HG02938 (cell line): ENCODE data around the gene KIAA0753.
"Not testable (repeated sequence)": the region's sequence is repeated elsewhere in the genome, so short reads cannot be mapped to it uniquely, and the experiment has no call there.

Experiments
- ATAC-seq: cut with Tn5 transposase; IDR thresholded peaks from one replicate; pipeline ENCODE4 v1.9.1; 2021; ENCODE audit warnings: mild to moderate bottlenecking, moderate library complexity; ENCODE audit not compliant: unreplicated experiment

The KIAA0753 gene

DNA sequence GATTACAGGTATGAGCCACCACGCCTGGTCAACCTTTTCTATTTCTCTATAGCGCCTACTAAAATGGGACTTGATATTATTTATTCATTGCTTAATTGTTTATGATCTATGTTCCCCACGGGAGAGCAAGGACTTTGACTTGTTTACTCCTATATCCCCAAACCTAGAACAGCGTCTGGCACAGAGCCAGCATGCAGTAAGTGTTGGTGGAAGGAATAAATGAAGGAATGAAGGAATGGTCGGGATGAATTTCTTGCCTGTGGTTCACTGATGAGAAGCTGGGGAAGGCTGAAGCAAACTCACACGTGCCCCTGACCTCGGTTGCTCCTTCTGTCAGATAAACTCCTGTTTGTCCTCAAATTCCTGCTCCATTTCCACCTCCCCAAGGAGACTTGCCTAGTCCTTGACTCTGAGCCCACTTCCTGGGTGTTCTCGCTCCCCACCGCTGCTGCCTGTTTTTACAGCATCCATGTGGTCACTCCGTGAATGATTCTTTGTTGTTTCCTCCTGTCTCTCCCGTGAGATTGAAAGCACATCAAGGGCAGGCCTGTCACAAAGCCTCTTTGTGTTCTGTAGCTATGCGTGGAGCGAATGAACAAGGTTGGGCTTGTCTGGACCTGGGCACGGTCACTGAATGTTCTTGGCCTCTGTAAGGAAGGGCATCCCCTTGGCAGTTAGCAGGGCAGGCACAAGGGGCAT lies 28.4 kb upstream of the KIAA0753 start:
- ATAC-seq, result no peak

DNA sequence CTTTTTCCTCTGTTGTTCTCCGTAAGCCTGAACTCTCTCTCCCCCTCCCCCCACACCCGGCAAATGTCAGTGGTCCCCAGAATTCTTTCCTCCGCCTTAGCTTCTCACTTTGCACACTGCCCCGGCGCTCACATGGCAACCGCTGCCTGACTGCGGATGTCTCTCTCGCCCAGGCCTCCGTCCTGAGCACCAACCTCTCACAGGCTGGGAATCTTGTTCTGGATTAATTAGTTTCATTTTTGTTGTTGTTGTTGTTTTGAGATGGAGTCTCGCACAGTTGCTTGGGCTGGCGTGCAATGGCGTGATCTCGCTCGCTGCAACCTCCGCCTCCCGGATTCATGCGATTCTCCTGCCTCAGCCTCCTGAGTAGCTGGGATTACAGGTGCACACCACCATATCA lies 27.7 kb upstream of the KIAA0753 start:
- no peak for ATAC-seq

DNA sequence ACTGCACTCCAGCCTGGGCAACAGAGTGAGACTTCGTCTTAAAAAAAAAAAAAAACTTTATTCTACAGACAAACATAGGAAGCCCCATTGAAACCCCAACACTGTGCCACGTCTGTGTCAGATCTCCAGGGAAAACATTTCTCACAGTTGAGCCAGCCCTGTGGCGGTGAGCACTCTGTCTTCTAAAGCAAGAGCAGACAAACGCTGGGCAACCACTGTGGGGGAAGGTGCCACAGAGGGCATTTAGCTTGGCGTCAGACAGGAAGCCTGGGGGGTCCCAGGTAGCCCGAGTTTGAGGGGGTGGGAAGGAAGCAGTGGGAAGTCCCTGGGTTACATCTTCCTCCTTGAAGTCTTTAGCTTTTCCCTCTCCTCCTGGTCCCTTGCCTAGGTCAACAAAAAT lies 27.0 kb upstream of the KIAA0753 start:
- ATAC-seq, result no peak

DNA sequence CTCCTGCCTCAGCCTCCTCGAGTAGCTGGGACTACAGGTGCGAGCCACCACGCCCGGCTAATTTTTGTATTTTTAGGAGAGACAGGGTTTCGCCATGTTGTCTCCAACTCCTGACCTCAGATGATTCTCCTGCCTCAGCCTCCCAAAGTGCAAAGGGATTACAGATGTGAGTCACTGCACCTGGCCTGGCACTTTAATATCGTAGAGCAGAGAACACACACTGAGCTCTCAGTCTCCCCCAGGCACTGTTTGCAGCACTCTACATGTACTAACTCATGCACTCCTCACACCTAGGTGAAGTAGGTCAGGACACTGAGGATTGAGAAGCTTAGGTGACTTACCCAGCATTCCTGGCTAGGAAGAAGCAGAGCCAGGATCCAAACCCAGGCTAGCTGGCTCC lies 26.0 kb upstream of the KIAA0753 start:
- ATAC-seq, result no peak

DNA sequence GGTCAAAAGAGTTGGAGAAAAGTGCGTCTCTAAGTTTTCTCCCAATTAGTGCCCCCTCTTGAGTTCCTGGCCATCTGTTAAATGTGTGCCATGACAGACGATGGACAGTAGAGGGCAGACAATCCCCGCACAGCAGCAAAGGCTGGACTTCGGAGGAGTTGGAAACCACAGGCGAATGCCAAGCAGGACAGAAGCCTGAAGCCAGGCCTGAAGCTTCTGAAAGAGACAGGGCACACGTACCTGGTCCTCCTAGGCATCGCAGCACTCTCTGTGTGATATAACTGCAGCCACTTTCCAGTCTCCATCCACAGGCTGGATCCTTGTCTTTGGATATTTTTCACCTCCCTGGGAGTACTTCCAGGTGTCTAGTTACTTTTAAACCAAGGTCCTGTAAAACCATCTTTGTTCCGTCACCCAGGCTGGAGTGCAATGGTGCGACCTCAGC lies 25.6 kb upstream of the KIAA0753 start:
- no peak for ATAC-seq

DNA sequence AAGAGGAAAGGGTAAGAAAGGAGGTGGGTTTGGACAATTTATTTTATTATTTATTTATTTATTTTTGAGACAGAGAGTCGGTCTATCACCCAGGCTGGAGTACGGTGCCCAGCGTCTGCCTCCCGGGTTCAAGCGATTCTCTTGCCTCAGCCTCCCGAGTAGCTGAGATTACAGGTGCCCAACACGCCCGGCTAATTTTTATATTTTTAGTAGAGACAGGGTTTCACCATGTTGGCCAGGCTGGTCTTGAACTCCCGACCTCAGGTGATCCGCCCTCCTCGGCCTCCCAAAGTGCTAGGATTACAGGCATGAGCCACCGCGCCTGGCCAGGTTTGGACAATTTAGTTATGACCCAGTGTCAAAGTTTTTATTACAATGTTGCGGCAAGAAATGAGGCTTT lies 22.7 kb upstream of the KIAA0753 start:
- not testable (repeated sequence) for ATAC-seq

DNA sequence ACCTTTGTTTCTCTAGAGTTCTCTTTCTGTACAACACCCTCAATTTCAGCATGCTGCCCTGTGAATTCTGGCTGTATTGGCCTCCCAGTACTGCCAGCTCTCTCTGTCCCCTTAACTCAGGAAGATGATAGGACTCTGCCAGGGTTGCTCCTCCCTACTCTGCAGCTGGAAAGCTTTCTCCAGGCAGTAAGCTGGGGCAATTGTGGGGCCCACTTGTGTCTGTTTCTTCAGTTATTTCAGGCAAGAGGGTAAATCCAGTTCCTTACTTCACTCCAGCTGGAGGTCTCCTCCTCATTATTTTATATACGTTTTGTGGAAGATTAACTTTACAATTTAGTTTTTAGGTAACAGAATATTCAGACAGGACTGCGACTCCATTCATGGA lies 20.9 kb upstream of the KIAA0753 start:
- no peak for ATAC-seq

DNA sequence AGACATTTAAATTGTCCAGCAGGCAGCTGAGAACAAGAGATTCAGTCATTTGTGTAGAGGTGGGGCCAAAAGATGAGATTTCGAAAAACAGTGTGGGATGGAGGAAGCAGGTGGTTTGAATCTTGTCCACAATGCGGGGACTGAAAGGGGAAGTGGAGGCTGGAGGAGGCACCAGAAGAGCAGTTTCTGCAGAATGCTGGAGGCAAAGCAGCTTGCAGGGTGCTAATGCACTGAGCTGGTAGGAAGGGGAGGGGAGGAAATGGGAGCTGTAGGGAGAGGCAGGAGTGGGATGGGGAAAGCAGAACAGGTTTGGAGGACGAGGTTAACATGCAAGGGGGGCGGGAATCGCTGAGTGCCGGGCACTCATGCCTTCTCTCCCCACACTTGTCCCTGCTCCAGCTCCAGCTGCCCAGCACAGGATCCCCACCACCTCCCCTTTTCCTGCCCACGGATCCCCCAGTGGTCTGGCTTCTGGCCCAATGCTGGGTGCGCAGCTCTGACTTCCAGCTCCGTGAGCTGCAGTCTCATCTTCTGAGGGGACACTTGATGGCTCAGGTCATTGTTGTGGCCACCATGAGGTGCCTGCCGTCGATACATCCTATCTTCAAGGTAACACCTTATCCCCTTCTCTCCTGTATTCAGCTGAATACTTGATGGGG lies 20.4 kb upstream of the KIAA0753 start:
- peak; percentile 57 for ATAC-seq

DNA sequence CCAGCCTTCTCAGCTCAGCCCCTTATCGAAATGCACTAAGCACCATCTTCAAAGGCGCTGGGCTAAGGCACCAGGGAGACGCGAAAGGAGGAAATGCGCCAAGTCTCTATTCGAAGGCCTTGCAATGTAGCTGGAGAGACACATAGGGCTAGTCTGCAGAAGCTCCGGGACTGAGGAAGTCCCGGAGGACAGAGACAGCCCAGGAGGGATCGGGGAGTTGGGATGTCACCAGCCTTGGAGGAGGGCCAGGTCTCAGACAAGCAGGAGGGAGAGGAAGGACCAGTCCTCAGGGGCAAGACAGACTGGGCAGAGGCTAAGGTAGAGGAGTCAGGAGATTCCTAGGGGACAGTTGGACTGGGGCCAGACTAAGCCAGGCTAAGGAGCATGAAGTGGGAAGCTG lies 19.6 kb upstream of the KIAA0753 start:
- ATAC-seq, result no peak

DNA sequence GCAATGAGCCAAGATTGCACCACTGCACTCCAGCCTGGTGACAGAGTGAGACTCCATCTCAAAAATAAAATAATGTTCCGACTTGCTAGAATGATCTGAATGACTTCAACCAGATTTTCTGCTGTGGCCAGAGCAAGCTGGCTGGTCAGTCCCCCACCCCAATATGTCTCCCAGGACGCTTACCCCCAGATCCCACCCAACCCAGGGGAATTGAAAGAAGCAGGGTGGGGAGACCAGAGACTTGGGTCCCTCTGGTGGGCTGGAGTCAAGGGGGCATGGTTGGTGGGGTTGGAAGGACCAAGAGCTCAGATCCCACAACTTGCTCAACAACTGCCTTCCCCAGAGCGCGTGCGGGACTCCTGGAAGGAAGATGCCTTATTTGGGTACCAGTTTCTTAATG lies 17.9 kb upstream of the KIAA0753 start:
- ATAC-seq, result not testable (repeated sequence)

DNA sequence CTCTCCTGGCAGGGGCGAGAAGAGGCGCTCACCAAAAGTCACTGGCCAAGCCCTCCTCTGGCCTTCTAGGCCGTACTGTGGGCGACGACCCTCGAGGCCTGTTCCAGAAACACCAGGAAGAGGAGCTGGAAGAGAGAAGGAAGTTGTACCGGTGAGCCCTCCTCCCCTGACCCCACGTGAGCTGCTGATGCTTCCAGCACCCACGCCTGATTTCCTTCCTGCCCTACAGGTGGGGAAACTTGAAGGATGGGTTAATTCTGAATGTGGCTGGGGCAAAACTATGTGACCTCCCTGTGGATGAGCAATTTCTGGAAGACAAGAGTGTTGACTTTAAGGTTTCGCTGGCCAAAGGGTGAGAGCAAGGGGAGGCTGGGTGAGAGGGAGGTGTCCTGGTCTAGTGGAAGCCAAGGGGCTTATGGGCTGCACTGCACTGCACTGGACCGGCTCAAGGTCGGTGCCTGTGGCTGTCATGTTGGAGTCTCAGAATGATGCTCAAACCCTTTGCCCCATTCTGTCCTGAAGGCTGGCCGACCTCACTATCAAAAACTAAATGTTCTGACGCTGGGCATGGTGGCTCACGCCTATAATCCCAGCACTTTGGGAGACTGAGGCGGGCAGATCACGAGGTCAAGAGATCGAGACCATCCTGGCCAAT lies 17.2 kb upstream of the KIAA0753 start:
- no peak for ATAC-seq

DNA sequence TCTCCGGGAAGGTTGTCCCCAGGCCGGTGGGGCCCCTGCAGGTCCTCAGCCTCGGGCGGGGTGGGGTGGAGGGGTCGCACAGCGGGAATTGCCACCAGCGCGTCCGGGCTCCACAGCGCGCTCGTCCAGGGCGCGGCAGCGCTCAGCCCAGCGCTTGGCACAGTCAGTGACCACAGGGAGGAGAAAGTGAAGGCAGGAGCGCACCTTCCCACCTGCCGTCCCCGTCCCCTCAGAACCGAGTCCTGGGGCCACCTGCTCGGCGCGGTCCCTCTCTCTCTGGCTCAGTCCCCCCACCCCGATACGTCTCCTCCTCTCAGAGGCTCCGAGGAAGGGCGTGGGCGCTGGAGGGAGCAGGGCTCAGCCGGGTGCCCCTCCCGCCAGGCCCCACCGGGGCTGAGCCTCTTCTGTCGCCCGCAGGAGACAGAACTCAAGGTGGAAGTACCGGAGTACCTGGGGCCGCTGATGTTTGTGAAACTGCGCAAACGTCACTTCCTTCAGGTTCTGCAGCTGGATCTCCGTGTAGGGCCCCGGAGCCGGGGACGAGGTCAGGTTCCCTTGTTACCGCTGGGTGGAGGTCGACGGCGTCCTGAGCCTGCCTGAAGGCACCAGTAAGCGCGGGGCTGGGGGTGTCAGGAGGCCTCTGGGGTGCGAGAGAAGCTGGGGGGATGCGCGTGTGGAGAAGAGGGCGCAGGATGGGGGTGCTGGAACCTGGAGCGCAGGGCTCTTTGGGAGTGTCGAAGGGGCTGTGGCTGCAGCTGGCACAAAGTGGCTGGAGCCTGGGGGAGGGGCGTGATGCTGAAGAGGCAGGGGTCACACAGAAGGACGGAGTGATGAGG lies 16.5 kb upstream of the KIAA0753 start:
- ATAC-seq, result peak; percentile 40

DNA sequence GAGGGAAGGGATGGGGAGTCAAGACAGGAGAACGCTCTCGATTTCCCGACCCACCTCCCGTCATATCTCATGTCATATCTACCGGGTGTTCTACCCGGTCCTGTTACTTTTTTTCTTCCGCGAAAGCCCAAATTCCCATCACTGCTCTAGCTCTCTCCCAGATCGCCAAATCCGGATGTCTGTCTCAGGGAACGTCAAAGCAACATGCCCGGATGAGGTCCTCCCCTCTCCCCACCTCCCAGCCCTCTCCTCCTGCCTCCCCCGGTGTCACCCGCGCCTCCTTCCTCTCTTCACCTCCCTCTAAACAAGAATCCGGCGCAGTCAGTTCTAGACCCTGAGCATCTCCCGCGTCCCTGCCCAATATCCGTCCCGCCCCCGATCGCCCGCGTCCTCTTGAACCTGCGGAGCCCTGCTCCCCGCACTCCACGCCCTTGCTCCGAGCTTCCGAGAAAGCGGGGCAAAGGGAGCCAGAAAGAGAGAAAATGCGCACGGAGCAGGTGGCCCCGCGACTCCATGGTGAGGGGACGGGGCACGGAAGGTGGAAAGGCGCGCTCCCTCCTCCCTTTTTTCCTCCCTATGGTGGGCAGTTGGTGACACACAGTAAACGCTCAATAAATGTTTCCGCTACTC lies 15.3 kb upstream of the KIAA0753 start:
- ATAC-seq, result not testable (repeated sequence)

DNA sequence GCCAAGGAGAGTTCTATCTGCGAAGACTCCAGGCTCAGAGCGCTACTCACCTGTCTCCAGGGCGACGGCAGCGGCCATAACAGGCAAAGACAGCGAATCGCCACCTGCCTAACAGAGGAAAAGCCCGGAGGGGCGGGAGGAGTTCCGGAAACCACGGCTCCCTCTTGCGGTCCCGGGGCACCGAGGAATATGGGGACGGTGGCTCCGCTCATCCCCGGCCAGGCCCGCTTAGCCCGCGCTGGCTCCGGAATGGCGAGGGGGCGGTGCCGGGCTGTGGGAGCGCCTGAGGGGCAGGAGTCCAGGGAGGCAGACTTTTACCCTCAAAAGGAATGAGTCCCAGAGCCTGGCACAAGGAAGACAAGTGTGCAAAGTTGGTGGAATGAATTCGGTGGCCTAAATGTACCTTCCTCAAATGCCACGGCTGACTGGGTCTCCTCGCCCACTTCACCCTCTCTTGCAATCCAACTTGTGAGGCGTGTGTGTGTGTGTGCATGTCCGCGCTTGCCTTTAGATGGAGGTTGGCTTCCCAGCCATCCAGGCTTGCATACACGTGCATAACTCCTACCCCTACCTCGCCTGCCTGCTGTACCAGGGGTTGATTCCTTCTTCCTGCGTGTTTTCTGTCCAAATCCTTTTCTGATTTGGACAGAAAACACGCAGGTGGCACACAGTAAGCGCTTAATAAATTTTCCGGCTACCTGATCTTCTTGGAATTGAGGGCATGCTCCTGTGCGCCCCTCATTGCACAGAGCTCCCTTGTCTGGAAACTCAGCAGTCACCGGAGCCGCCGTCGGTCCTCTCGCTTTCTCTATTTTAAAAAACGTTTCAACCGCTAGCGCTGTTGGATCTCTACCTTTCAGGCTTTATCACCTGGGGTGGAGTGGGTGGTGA lies 14.6 kb upstream of the KIAA0753 start:
- ATAC-seq, result no peak

DNA sequence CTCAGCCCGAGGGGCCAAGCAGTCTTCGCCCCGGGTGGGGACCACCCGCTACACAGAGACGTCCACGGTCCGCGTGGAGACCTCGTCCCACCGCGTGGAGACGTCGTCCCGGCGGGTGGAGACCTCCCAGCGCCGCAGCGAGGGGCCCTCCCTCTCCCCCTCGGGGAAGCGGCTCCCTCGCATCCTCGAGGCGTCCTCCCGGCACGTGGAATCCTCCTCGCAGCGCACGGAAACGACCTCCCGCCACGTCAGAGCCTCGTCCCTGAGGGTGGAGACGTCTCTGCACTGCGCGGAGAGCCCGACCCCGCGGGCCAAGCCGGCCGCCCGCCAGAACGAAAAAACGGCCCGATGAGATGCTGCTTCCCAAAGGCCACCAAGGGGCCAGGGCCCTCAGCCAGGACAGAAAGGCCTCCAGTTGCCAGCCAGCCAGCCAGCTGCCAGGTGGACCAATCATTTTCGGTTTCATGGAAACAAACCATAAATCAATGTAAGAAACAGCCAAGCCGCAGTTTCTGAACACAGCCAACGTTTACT lies 11.5 kb upstream of the KIAA0753 start:
- no peak for ATAC-seq

DNA sequence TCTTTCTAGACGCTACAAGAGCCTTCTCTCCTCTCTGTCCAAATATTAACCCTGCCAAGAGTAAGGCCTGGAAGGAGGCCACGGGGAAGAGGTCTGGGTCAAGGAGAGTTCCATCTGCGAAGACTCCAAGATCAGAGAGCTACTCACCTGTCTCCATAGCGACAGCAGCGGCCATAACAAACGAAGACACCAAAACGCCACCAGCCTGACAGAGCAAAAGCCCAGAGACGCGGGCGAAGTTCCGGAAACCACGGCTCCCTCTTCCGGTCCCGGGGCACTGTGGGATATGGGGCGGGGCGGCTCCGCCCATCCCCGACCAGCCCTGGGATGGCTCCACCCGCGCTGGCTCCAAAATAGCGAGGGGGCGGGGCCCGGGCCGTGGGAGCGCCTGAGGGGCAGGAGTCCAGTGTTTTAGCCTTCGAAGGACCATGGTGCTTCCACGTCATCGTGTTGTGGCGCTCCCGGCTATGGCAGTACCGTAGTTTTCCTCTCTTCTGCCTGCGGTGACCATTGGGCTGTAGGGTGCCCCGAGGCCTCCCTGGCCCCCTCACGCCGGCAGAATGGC lies 10.9 kb upstream of the KIAA0753 start, which contains the start of the genes C17orf100 and MED31:
Gene C17orf100 (plus strand): TSS at position 409 of the 565 bp plus-strand sequence. CDS start 152 bp downstream, at position 561.
Gene MED31 (minus strand): TSS at position 252 of the 565 bp plus-strand sequence. CDS start 77 bp downstream, at position 175.
- peak; percentile 77 for ATAC-seq

DNA sequence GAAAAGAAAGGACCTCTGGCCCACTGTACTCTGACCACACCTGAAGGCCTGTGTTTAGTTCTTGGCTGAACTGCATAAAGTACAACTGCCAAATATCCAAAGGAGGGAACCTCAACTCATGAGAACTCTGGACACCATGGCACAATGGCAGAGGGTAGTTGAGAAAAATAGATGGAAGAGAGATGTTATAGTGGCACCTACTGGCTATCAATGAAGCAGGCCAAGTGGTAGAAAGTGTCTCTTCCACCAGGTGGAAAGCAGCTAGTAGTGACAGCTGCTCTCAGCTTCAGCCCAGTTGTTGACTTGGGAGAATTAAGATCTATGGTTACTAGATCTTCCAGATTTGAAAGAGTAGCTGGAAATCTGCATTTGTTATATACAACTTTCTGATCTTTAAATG lies 7.7 kb upstream of the KIAA0753 start:
- ATAC-seq, result no peak

DNA sequence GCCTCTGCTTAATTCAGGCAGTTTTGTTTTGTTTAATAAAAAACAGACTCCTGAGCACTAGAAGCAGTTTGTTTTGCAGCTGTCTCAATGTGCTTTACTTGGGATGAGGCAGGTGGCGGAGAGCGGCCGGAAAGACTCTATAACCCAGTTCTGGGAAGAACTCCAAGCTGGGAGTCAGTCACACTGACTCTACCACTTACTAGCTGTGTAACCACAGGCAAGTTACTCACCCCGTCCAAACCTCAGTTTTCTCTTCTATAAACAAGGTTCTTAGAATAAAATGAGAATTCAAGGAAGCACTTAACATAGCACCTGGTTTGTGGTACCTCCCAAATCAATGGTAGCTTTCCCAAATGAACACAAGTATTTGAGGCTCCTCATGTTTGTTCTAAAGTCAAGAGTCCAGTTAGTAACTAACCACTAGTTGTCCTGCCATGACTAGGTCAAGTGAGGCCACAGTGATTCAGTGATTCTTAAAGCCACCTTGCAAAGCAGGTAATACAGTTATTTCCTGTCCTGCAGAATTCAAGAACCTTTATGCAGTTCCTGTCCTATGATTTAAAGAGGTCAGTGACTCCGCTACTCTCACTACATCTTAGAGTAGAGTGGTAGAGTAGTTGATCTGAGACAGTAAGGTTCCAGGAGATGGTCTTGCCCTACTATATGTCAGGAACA lies 3.1 kb upstream of the KIAA0753 start:
- ATAC-seq, result no peak
